ENCODE data around the gene SYNDIG1.

The SYNDIG1 gene

DNA sequence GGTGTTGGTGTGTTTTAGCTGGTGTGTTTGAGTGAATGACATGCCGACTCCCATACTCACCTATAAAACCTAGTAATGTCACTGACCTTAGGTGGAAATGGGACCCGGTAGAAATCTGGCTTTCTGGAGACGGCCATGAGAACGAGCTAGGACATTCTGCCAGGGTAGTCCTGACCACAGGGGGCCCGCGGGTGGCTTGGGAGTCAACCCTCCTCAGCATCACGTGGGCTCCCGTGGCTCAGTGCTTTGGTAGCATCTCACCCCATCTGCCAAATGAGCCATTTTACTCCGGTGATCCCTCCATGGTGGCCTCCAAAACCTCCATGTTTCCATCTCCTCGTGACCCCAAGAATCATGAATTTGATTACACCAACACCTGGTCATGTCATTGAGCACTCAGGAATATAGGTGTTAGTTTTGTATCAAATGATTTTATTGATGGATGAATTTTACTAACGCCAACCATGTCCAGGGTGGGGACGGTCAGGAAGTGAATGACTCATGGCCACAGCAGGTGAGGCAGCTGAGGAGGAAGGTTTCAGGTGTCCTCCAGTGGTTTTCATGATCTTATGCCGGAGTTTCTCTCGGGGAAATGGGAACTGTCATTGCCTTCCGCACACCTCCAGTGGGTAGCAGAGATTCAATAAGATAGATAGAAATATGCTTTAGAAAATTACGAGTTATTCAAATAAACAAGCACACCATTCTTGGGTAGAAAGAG lies 195.0 kb downstream of the SYNDIG1 start:
- DNase-seq, result no peak

DNA sequence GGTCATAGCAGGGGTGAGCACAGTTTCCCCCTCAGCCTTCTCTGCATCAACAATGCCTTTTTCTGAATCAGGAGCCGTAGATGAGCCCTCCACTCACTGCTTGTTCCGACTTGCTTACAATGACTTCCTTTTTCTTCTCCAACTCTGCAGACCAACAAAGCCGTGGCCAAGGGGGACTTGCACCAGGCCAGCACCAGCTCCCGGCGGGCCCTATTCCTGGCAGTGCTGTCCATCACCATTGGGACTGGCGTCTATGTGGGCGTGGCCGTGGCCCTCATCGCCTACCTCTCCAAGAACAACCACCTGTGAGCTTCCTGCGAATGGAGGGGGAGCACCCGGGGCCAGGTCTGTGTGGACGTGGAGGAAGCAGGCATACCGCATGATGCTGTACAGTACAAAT lies 195.8 kb downstream of the SYNDIG1 start:
- no peak for DNase-seq

DNA sequence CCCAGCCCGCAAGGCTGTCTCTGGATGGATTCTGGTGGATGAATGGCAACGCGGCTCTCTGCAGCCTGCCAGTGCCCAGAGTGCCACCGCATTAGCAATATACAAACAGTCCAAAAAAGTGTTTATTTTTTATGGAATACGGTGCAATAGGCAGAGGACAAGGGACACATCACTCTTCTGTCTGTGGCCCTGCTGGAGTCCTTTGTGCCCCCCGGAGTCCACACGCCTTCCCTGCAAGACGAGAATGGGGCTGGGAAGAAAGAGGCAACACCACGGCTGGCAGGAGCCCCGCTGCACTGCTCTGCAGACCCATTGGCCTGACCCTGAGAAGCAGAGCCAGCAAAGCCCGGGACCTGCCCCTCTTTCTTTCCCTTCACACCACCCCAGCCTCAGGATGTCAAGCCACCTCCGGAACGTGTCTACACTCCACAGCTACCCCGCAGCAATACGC lies 196.3 kb downstream of the SYNDIG1 start:
- no peak for DNase-seq

DNA sequence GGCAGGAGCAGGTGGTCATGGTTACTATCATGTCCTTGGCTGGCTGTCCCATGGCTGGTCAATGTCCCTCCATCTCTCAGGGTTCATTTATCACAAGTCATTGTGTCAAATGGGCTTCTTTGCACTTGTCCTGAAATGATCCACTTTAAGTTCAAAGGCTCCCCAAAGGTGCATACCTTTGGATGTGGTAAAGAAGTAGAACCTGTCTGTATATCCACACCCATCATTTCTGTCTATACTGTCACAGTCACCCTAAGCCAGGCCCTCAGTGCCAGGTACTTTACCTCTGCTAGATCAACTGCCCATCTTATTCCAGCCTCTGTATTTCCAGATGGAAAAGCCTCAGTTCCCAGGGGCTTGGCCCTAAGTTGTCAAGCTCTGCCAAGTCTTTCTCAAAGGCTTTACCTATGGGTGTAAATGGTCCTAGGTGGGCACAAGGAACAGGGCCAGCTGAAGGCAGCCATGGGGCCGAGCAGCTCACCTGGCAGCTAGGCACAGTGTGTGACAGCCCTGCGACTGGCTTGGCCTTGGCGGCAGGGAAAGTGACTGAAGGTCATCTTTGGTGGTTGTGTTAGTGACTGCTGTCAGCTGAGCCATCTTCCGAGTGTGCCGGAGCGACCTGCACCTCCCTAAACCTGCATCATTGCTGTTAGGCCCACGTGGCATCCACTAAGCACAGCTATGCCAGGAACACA lies 198.4 kb downstream of the SYNDIG1 start:
- no peak for DNase-seq

DNA sequence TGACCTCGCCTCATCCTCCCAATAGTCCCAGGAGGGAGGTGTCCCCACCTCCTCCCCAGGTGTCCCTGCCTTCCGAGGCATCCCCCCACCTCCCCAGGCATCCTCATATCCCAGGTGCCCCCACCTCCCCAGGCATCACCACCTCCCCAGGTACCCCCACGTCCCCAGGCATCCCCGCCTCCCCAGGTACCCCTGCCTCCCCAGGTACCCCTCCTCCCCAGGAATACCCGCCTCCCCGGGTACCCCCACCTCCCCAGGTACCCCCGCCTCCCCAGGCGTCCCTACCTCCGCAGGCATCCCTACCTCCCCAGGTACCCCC lies 198.9 kb downstream of the SYNDIG1 start:
- no peak for DNase-seq

DNA sequence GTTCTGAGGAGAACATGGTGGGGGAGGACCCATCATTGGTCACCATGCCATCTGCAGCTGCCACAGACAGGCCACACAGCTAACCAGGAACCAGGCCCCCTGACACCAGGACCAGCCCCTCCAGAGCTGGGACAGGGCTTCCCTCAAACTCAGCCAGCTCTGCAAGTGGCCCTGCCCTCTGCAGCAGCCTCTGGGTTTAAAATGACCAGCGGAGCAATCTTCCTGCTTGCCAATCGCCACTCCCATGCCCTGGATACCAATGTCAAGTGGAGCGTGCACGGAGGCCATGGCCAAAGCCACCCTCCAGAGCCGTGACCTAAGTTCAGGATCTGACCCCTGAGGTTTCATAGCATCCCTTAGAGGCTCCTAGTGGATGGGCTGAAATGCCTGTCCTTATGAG lies 199.4 kb downstream of the SYNDIG1 start:
- DNase-seq, result no peak

DNA sequence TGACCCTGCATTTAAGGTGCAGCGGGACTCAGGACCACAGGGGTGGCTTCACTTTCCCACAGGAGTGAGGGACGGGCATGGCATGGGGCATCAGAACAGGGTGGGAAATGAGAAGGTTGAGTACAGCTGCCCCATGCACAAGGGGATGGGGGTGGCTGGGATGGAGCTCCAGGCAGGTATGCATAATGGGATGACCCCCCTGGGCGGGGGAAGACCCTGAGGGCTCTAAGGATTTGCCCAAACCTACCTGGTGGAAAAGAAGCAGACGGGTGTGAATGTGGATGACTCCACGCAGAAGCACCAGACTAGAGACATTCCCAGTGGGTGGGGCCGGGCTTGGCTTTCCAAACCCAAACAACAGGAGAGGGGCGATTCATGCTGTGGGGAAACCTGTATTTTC lies 200.3 kb downstream of the SYNDIG1 start:
- DNase-seq, result no peak

DNA sequence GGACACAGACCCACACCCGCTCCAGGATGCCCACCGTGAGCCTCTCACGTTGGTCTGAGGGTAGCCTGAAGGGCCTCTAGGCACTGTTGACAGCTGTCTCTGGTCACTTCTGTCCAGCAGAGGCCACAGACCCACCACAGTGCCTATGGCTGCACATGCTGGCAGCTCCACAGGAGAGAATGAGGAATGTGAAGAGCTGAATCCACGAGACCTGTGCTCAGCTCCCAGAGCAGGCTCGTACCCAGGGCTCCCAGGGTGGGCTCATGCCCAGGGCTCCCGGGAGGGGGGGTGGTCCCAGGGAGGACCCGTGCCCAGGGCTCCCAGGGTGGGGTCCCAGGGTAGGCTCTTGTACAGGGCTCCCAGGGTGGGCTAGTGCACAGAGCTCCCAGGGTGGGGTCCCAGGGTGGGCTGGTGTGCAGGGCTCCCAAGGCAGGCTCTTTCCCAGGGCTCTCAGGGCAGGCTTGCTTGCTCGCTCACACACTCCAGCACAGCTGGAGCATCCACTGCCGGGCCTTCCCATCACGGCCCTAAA lies 201.0 kb downstream of the SYNDIG1 start:
- DNase-seq, result no peak

DNA sequence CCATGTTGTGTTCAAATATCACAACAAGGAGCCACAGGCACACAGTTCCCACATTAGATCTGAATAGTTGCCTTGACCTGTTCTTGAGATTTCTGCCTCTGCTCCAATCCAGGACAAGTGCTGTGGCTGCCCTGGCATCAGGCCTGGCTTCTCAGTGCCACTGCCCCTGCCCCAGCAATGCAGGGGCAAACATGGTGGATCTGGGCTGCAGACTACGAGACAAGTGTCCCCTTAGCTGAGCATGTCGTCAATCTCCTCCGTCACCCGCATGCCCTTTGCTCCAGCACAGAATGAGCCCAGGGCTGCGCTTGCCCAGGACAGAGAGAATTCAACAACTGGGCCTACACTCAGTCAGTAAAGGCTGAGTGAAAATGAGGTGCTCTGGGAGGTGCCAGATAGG lies 201.6 kb downstream of the SYNDIG1 start:
- DNase-seq, result no peak

DNA sequence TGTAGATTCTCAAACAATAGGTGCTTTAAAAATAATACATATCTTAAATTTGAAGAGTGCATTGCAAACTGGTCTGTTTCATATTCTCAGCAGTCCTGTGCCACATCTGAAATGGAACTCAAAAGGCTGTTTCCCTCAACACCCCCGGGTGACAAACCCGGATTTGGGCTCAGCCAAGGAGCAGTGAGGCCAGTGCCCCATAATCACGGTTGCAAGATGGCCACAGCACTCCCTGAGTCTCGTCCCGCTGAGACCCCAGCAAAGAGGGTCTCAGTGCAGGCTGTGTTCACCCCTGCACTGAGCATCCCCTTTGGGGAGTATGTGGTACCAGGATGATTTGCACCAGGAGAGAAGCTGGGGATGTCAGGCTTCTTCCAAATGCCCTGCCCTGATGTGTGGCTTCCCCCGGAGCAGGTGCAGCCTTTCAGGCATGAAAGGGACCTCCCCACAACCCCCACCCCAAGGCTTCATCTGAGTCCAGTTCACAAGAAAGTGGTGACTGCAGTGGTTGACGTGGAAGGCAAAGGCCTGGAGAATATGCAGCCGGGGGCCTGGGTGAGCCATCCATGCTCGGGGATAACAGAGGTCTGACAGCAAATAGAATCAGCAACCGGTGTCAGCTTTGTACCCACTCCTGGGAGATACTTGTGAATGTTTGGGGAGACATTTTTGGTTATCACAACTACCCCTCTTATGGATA lies 202.9 kb downstream of the SYNDIG1 start:
- no peak for DNase-seq

DNA sequence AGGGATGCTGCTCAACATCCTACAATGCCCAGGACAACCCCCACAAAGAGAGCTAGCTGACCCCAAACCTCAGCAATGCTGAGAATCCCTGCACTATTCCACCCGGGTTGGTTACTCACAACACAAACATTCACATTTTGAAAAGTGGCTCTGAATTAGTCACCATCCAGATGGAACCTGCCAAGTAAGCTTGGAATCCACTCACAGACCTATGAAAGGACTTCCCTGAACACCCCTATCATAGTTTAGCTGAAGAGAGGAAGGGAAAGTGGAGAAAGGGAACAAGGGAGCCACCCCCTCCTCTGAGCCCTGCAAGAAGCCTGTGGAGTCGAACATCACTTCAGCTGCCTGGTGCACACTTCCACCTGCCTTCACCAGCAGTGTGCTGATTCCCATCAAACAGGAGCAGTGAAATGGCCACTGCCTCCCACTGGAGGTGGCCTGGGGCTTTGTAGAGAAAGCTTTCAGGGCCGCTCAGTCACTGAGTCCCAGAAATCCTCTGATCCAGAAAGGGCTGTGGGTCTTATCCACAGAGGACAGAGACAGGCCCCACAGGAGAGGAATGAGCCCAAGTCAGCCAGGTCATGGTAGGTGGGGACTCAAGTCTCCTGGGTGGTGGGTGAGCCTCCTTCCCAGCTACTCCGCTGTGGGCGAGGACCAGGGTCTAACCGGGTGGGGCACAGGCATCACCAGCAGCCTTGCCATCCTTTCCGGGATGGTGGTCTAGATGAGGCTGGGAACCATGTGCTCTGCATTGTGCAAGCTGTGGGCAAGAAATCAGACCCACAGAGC lies 203.7 kb downstream of the SYNDIG1 start:
- peak; percentile 98 for DNase-seq

DNA sequence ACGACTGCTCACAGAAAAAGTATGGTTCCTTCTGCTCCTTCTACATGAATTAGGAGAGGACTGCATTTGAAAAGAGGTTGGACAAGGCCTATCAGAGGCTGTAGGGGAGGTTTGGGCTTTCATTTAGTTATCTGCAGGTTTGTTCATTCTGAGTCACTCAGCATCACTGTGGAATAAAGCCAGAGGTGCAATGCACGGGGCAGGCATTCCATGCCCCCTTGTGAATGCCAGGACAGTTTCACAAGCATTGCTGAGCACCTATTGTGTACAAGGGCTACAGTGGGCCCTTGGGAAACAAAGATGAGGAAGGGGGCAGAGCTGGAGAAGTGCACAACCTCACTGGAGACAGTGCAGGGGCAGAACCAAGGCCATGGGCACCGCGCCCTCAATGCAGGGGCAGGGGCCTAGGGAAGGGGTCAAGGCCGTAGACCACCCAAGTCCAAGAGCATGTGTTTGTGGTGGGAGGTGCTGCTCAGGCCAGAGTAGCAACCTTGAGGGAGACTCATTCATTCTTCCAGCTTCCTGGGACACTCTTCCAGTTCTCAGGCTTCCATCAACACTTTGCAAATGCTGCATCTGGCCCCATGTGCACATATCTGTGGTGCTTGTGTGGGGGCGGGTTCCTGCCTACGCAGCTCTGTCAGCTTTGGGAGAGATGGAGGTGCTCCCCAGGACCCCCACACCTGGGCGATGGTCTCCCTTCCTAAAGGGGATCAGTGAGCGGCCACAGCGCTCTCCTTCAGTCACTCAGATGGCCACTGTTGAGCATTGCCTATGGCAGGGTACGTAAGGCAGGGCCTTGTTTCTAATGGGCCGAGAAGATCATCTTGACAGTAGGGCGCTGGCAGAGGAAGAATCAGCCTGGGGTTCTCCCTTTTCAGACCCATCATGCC lies 204.5 kb downstream of the SYNDIG1 start:
- DNase-seq, result peak; percentile 66

DNA sequence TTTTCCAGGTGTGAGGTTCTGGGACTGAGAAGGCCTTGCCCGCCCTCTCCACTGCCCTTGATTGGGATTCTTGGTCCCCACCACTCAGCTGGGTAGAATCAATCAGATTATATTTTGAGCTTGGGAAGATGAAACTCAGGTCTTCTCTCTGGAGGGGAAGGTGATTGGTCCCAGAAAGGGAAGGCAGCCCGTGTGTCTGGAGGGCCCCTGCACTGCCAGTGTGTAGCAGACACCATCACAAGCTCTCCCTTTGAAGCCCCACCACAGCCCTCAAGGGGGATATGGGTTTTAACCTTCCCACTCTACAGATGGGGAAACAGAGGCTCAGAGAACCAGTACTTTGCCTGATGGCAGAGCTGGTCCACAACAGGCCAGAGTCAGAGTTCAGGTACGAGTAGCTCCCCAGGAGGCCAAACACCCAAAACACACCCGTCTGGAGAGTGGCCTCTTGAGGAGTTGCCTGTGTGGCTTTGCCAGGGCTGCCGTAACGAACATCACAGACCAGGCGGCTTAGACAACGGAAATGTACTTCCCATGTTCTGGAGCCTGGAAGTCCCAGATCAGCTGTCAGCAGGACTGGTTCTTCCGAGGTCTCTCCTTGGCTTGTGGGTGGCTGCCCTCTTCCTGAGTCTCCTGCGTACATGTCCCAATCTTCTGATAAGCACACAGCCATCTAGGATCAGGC lies 205.6 kb downstream of the SYNDIG1 start:
- no peak for DNase-seq

DNA sequence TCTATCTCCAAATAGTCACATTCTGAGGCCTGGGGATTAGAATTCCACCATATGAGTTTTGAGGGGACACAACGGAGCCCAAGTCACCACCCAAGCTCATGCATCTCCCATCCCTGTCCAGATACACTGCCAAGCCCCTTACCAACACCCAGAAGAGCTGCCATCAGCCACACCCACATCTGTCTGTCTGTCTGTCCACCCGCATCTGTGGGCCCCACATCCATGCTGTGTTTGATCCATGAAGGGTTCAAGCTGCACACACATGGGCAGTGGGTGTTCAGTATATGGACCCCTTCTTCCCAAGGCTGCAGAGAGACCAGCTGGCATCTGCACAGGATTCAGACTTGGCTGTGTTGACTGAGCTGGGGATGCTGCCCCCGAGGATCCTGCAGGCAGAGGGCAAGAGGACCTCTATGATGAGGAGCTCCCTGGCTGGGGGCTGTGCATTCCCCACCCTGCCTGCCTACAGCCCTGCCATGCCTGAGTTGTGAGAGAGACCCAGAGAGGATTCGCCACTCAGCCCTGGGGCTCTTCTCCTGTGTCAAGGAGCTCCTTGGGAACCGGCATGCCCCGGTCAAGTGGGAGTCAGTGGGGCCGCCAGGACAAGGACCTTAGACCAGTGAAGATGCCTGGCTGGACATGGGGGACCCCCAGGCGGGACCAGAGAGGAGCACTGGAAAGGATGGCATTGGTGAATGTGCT lies 206.4 kb downstream of the SYNDIG1 start:
- DNase-seq, result no peak

DNA sequence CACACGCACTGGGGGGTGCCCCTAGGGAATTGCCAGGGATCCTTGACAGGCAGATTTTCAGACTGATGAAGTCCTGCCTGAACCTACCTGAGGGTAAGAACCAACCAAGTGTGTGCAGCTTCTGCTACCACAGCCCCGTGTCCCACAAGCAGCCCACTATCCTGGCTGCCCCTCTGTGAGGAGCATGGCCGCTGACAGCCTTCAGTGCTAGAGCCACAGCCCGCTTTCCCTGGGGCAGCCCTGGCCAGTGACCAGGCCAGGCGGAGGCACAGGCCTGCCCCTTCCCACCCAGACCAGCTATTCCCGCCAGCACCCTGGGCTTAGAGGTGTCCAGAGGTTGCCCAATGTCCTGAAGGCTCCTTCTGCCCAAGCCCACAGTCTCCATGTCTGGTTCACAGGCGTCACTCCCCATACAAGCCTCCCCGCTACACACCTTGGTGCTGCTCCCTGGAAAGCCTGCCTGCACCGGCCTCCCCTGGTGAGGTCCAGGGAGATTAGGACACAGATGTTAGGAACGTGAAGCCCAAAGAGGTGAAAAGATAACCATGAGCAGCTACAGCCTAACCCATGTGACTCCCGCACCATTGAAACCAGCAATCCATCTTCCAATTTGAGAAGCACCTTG lies 207.0 kb downstream of the SYNDIG1 start:
- no peak for DNase-seq

DNA sequence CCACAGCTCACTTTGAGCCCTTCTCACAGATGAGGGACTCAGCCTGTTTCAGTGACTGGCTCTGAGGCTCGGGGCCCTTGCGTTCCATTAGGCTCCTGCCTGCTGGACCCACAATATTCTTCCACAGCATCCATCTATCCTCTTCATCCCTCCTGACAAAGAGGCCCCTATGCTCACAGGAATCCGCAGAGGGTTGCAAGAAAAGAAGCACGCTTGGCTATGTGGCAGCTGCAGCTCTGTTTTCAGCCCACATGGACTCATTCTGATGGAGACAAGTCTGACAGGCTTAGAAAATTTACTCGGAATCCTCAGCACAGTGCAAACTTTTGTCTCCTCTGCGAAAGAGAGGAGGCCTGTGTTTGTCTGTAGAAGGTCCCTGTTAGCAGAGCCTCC lies 207.5 kb downstream of the SYNDIG1 start:
- no peak for DNase-seq

DNA sequence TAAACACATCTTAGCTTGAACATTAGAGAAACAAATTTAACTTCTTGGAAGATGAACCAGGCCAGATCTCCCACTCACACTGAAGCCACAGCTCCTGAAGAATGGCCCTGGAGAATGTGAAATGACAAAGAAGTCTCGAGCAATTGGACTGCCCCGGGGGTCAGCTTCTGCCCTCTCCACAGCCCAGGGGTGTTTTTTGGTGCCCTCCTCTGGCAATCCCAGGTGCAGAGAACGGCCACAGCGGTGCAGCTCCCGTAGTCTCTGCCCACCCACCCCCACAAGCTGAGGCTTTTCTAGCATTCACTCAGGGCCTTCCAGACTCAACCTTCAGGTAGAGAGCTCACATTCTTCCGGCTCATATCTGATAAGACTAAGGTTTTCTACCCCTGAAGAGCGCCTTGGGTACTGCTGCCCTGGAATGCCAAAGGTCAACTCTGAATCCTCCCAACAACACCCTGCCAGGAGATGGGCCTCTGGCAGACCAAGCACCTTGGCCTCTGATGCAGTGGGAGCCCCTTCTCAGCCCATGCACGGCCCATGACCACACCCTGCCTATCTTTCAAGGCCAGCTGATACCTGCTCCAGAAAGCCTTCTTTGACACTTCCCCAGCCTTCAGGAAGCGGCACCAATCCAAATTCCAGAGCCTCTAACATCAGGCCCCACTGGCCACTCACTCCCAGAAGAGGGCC lies 208.3 kb downstream of the SYNDIG1 start:
- no peak for DNase-seq

DNA sequence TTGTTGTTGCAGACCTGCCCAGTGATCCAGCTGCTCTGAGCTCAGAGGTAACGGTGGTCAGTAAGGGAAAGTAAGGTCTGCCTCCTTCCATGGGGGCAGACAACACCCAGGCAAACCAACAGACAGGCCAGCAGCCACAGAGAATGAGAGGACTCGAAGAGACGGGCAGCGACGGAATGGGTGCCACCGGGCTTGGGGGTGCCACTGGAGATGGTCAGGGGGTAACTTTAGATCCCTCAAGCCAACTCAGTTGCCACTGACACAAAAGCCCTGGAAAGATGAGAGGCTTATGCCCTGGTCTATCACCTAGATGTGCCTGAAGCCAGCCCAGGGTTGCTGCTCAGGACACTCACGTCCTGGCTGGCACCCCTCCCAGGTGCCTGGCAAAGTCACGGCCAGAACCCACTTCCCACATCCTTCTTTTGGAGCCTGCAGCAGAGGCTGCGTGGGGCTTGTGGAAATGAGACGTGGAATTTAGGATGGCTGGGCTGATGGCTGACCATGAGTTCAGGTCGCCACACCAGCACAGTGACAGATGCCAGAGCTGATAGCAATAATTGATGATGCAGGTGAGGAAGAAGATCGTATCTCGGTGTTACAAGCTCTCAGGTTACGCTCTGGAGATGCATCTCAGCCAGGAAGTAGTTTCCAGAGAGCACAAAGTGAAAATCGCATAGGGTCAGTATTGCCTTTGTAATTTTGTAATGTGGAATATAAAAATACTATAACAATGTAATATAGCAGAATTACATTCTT lies 209.1 kb downstream of the SYNDIG1 start:
- DNase-seq, result no peak
